Activated CD4-positive, alpha-beta T cell treated with anti-CD3 and anti-CD28 coated beads, Interleukin-2, amount 50 U/mL, for 24 hours (primary cell): Measurements from ENCODE around the gene FAM210A.

ENCODE experiments used
- DNase-seq, 2 donors: peaks; one replicate each; pipeline ENCODE4 v3.0.0-alpha.2; 2020; ENCODE audit warnings: low read depth in 1 of 2, low spot score in 1 of 2

FAM210A gene

GRCh38 chr18:13624563-13625237, 101.7 kb downstream of the FAM210A start:
- DNase-seq: no peak

- DNase-seq: no peak
Observed at GRCh38 chr18:13623871-13624270, 102.5 kb downstream of the FAM210A start.

GRCh38 chr18:13623348-13623747, 103.0 kb downstream of the FAM210A start:
- DNase-seq: no peak

GRCh38 chr18:13622751-13623150, 103.6 kb downstream of the FAM210A start:
- DNase-seq: no peak

- no peak for DNase-seq
Observed at GRCh38 chr18:13621886-13622619, 104.3 kb downstream of the FAM210A start.

GRCh38 chr18:13621446-13621849, 104.9 kb downstream of the FAM210A start:
- DNase-seq: no peak

GRCh38 chr18:13620818-13621445, 105.4 kb downstream of the FAM210A start:
- DNase-seq: no peak

- DNase-seq: no peak
Observed at GRCh38 chr18:13620206-13620672, 106.1 kb downstream of the FAM210A start.

GRCh38 chr18:13619505-13620205, 106.7 kb downstream of the FAM210A start:
- no peak for DNase-seq

- no peak for DNase-seq
Observed at GRCh38 chr18:13618760-13619438, 107.5 kb downstream of the FAM210A start.

- DNase-seq: no peak
Observed at GRCh38 chr18:13617826-13618515, 108.4 kb downstream of the FAM210A start.

- no peak for DNase-seq
Observed at GRCh38 chr18:13616525-13617035, 109.8 kb downstream of the FAM210A start.

- no peak for DNase-seq
Observed at GRCh38 chr18:13616041-13616440, 110.3 kb downstream of the FAM210A start.

- no peak for DNase-seq
Observed at GRCh38 chr18:13615432-13615861, 110.9 kb downstream of the FAM210A start.

- DNase-seq: no peak
Observed at GRCh38 chr18:13614641-13615288, 111.6 kb downstream of the FAM210A start.

GRCh38 chr18:13613591-13614501, 112.5 kb downstream of the FAM210A start:
- no peak for DNase-seq
